Psoas muscle (tissue), 8 donors: ENCODE results near the gene CTRB1. TPM values are rescaled to one million over a fixed set of nuclear protein-coding genes. Genes with fewer than 3 reads are reported as not detected.

ENCODE experiments used
- ATAC-seq, 4 donors: fragments of 200-7000 bp; cut with Tn5 transposase; one replicate each; pipeline ENCODE4 v1.9.1; 2020; ENCODE audit warnings: moderate library complexity in 3 of 4, mild to moderate bottlenecking in 2 of 4
- DNase-seq, 2 donors: peaks; one replicate each; pipeline ENCODE4 v3.0.0-alpha.2; 2020
- H3K27ac ChIP-seq: fragments of 200-600 bp; one replicate; pipeline ENCODE4 v1.8.0; 2022
- H3K27me3 ChIP-seq, 3 donors: fragments of 200-600 bp in 1 of 3; one replicate each; pipeline versions ENCODE4 v1.6.1 to v1.8.0; 2013 to 2022; ENCODE audit warnings: low read length in 2 of 3, mild to moderate bottlenecking in 2 of 3, moderate library complexity in 1 of 3; ENCODE audit not compliant: insufficient read depth in 3 of 3
- H3K36me3 ChIP-seq, 2 donors: fragments of 200-600 bp in 1 of 2; one replicate each; pipeline versions ENCODE4 v1.6.1 to v1.8.0; 2013 to 2022; ENCODE audit warnings: low read depth in 1 of 2, mild to moderate bottlenecking in 1 of 2, moderate library complexity in 1 of 2; ENCODE audit not compliant: insufficient read depth in 1 of 2
- H3K4me1 ChIP-seq: fragments of 200-600 bp; one replicate; pipeline ENCODE4 v1.8.0; 2022
- H3K4me3 ChIP-seq: fragments of 200-600 bp; one replicate; pipeline ENCODE4 v1.8.0; 2022; ENCODE audit warnings: mild to moderate bottlenecking
- H3K9me3 ChIP-seq: fragments of 200-600 bp; one replicate; pipeline ENCODE4 v1.8.0; 2022
- WGBS, 3 donors: extraction: QIAGEN DNeasy Blood & Tissue Kit; methylation state at CpG; one replicate each; pipeline versions ENCODE4 v1.1.6 to v1.1.7; 2013; 5-methylcytosine and 5-hydroxymethylcytosine counted together
- intact Hi-C, 2 donors: fragments of 100-400 bp; cut with DNase I; formaldehyde crosslinking; loops; one replicate each; pipeline versions ENCODE4 v1.11.0 to v1.14.2; 2022
- polyA plus RNA-seq, 3 donors: library from polyadenylated mRNA; stranded (reverse); fragments of 200-250 nt; gene quantifications; one replicate each; pipeline ENCODE4 v1.2.3, GENCODE V29; 2013
- total RNA-seq, 4 donors: library from RNA; stranded (reverse); fragmentation: NEBNext Ultra II Directional in 2 of 4; extraction: Animal tissue kit (Norgen Biotek cat#: 25700) in 2 of 4; gene quantifications; one replicate each; pipeline versions ENCODE4 v1.2.1 to v1.2.4, GENCODE V29; 2021 to 2023
- TF ChIP-seq, protein P1 (sequence below): fragments of 200-600 bp; IDR thresholded peaks from one replicate; pipeline ENCODE4 v1.8.0; 2022; ENCODE audit warnings: antibody characterized with exemption
- donor health status: healthy with polysubstance abuse.
- donor health status: DM: no; HTN: no; CAD: no; lungs with moderate emphysema.
- donor health status: Bipolar disorder and iron deficiency.
- donor health status: healthy.
- donor health status: DM: yes; HTN: yes; CAD: no.
- donor health status: DM: no; HTN: no; CAD: no.
- donor health status: DM: no; HTN: no; CAD: no.
- donor health status: DM: yes; HTN: yes; CAD: no.

Gene CTRB1
- total and polyA plus RNA-seq, 7 donors = 0.03 to 3.9 (median 1.2) TPM; not detected in 2

DNA sequence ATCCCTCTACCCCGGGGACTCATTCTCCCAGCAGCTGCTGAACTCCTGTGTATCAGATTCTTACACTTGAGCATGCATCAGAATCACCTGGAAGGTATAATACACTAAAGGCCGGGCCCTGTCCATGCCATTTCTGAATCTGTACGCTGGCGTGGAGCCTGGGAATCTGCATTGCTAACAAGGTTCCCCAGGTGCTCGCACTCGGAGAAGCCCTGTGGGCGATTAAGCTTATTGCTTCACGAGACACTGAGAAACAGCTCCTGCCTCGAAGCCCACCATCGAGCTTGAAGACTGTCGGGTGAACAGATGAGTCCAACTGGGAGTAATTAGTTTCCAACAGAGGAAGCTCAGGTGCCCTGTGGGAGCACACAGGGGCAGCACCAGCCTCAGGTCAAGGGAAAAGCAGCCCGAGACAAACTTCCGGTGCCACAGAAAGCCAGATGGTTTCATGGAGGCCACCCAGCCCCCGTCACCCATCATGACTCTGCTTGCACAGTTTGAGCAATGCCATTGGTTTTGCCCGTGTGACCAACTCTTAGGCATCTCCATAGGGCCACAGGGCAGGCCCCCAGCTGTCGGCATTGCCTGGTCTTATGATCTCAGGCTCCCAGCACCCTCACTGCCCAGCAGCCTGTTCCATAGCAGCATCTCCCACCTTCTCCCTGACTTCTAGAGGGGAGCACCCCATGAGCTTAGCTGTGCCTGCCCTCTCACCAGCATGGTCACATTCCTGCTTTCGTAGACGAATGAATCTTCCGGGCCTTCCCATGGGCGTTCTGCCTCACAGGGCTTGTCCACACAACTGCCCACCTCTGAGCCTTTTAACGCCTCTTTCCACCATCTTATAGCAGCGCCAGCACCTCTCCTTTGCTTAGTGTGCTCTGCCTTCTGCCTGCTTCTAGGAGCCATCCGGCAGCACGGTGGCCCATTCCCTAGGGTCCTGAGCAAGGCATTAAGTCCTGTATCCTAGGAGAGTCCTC is 22.7 kb upstream of the CTRB1 start:
- Histone ChIP-seq H3K36me3 (no peaks in the 10 kb centered on the region), H3K9me3 (no peaks in the 10 kb centered on the region), H3K4me3 (no peak overlapping the region), H3K27me3 (peaks cover 0 to 22% (median 0%) of the 10 kb centered on the region in 3 donors), H3K27ac (no peak overlapping the region), H3K4me1 (no peaks in the 10 kb centered on the region)
- DNase-seq (no peak), ATAC-seq (no peak)
- 72 to 78% (median 72%) methylated on average over 24 of the region's 24 CpGs for WGBS, 3 donors
- TF ChIP-seq, protein P1, sequence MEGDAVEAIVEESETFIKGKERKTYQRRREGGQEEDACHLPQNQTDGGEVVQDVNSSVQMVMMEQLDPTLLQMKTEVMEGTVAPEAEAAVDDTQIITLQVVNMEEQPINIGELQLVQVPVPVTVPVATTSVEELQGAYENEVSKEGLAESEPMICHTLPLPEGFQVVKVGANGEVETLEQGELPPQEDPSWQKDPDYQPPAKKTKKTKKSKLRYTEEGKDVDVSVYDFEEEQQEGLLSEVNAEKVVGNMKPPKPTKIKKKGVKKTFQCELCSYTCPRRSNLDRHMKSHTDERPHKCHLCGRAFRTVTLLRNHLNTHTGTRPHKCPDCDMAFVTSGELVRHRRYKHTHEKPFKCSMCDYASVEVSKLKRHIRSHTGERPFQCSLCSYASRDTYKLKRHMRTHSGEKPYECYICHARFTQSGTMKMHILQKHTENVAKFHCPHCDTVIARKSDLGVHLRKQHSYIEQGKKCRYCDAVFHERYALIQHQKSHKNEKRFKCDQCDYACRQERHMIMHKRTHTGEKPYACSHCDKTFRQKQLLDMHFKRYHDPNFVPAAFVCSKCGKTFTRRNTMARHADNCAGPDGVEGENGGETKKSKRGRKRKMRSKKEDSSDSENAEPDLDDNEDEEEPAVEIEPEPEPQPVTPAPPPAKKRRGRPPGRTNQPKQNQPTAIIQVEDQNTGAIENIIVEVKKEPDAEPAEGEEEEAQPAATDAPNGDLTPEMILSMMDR = no peak
- intact Hi-C loops = loop anchor here (5.0 kb wide), 3 partner anchors 191 to 266 kb away; partner anchors contain the start of gene TMEM170A (in 1 of the 2)

DNA sequence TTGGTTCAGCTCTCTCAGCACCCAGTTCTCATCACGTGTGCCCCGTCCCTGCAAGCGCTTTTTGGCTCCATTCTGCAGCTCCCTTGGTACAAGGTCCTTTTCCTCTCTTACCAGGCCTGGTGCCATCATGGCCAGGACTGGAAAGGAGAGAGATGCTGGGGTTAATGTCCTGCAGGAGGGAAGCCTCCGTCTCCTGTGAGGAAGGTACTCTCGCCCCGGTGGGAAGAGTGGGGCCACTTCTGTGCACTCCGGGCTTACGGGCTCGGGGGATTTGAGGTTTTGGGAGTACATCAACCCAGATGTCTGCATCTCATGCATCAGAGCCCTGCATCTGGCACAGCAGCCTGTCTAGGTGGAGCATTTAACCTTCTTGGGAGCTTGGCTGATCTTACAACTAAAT is 22.0 kb upstream of the CTRB1 start:
- TF ChIP-seq, protein P1 = no peak
- WGBS, 3 donors = 54 to 65% (median 60%) methylated on average over 9 of the region's 9 CpGs
- Histone ChIP-seq H3K36me3 (no peaks in the 10 kb centered on the region), H3K27me3 (peaks cover 0 to 22% (median 0%) of the 10 kb centered on the region in 3 donors), H3K4me1 (no peaks in the 10 kb centered on the region), H3K4me3 (no peak overlapping the region), H3K9me3 (no peaks in the 10 kb centered on the region), H3K27ac (no peak overlapping the region)
- ATAC-seq (no peak), DNase-seq (no peak)
- intact Hi-C loops = loop anchor here (5.0 kb wide), 3 partner anchors 190 to 265 kb away; partner anchors contain the start of gene TMEM170A (in 1 of the 2)

DNA sequence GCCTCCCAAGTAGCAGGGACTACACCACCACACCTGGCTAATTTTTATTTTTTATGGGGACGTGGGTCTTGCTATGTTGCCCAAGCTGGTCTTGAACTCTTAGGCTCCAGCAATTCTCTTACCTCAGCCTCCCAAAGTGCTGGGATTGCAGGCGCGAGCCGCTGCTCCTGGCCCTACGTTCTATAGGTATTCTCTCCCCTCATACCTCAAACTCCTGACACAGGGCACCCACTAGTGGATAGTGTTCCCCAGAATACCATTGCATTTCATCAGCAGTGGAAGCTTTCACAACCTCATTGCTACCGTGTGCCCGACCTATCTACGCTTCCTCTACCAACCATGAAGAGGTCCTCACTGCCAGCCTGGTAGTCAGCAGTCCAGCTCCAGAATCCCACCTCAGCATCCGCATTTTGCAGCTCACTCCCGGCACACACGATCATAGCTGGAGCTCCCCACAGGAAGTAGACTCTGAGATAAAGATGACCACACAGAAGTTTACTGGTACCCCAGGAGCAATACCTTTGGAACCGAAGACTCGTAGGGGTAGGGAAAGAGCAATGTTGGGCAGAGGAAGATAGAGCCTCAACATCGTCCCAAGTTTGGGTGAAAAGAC is 21.2 kb upstream of the CTRB1 start:
- TF ChIP-seq, protein P1 = no peak
- H3K4me3 ChIP-seq = no peak overlapping the region
- ATAC-seq = no peak
- no peak for DNase-seq
- no peaks in the 10 kb centered on the region for H3K36me3 ChIP-seq
- no peak overlapping the region for H3K27ac ChIP-seq
- H3K9me3 ChIP-seq = no peaks in the 10 kb centered on the region
- H3K4me1 ChIP-seq = no peaks in the 10 kb centered on the region
- intact Hi-C loops = loop anchor here (2.0 to 5.0 kb wide), 4 partner anchors 189 to 265 kb away; partner anchors contain the start of gene TMEM170A (in 1 of the 2)
- 53 to 59% (median 54%) methylated on average over 14 of the region's 14 CpGs for WGBS, 3 donors
- H3K27me3 ChIP-seq = peaks cover 0 to 22% (median 0%) of the 10 kb centered on the region in 3 donors

DNA sequence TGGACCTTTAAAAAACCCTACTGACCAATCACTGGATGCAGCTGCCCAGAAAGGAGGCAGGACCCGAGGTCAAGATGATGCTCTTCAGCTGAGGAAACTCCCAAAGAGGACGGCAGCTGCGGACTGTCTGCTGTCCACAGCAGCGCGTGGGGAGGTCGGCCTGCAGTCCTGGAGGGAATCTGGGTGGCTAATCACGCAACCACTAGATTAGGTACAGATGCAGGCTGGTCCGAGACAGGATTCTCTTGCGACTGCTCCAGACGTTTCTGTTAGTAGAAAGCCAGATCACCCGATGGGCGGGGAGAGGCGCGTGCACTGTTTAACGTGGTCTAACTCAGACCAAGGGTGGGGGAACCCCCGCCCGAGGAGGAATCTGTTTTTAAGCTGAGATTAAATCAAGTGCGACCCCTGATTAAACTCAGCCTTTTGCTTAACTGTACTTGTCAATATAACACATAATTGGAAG is 20.6 kb upstream of the CTRB1 start:
- no peak for ATAC-seq
- H3K9me3 ChIP-seq = no peaks in the 10 kb centered on the region
- no peaks in the 10 kb centered on the region for H3K4me1 ChIP-seq
- TF ChIP-seq, protein P1 = no peak
- H3K4me3 ChIP-seq = no peak overlapping the region
- WGBS, 3 donors = 33 to 39% (median 34%) methylated on average over 18 of the region's 18 CpGs
- H3K27me3 ChIP-seq = peaks cover 0 to 22% (median 0%) of the 10 kb centered on the region in 3 donors
- intact Hi-C loops = loop anchor here (2.0 to 5.0 kb wide), 4 partner anchors 189 to 264 kb away; partner anchors contain the start of gene TMEM170A (in 1 of the 2)
- H3K36me3 ChIP-seq = no peaks in the 10 kb centered on the region
- DNase-seq = no peak
- no peak overlapping the region for H3K27ac ChIP-seq
